Measurements from ENCODE around the gene SKAP1. TPM values are rescaled to one million over a fixed set of nuclear protein-coding genes. Genes with fewer than 3 reads are reported as not detected.
"Not testable (repeated sequence)": the region's sequence is repeated elsewhere in the genome, so short reads cannot be mapped to it uniquely, and the experiment has no call there.

SKAP1 gene
- total RNA-seq, 2 experiments from 2014 or later = 1.2 TPM; not detected in 1

- intact Hi-C loops (cut with micrococcal nuclease; ENCODE audit: unreplicated experiment) = no loop called here
- Histone ChIP-seq H2AFZ (ENCODE audit: low read length) (no peak overlapping the region), H3K4me1 (ENCODE audit: insufficient read depth, low read length, poor library complexity, severe bottlenecking) (no peaks in the 10 kb centered on the region), H3K79me2 (ENCODE audit: insufficient read depth, low read depth, low read length) (no peaks in the 10 kb centered on the region), H3K27ac (ENCODE audit: low read depth, low read length, poor library complexity, severe bottlenecking) (no peak overlapping the region), H3K9me2 (ENCODE audit: insufficient read depth, low read length) (no peaks in the 10 kb centered on the region), H3K4me2 (ENCODE audit: low read length) (no peak overlapping the region), H4K20me1 (ENCODE audit: insufficient read depth, low read length) (no peaks in the 10 kb centered on the region), H3K36me3 (ENCODE audit: insufficient read depth, low read length) (no peaks in the 10 kb centered on the region), H3K4me3 (ENCODE audit: low read depth, low read length, poor library complexity, severe bottlenecking) (no peak overlapping the region), H3K9me3 (ENCODE audit: low read length) (no peaks in the 10 kb centered on the region)
- TF ChIP-seq EZH2phosphoT487 (IDR thresholded peaks at IDR 0.05; ENCODE audit: borderline replicate concordance, low read depth, low read length) (no peak), CTCF (conservative IDR thresholded peaks at IDR 0.05; ENCODE audit: low read length) (no peak)
- BruUV-seq (replicated peaks) = no TSS peak
- no peak for DNase-seq (ENCODE audit: low spot score)
- CTCF ChIA-PET (ENCODE audit: unreplicated experiment) = no interaction called here
- POLR2A ChIA-PET = no interaction called here
Observed at GRCh38 chr17:48209973-48210372, 220.0 kb downstream of the SKAP1 start.

GRCh38 chr17:48207776-48208544, 222.1 kb downstream of the SKAP1 start:
- intact Hi-C loops (cut with micrococcal nuclease; ENCODE audit: unreplicated experiment) = no loop called here
- no peak overlapping the region for H3K4me2 ChIP-seq (ENCODE audit: low read length)
- H3K9me3 ChIP-seq (ENCODE audit: low read length) = no peaks in the 10 kb centered on the region
- H3K4me3 ChIP-seq (ENCODE audit: low read depth, low read length, poor library complexity, severe bottlenecking) = no peak overlapping the region
- H4K20me1 ChIP-seq (ENCODE audit: insufficient read depth, low read length) = no peaks in the 10 kb centered on the region
- ChIA-PET POLR2A (interaction anchor here (0.6 kb wide), 1 partner anchor 88 kb away, joined by 5 read pairs; no protein-coding TSS in a partner anchor), CTCF (ENCODE audit: unreplicated experiment) (no interaction called here)
- no peaks in the 10 kb centered on the region for H3K36me3 ChIP-seq (ENCODE audit: insufficient read depth, low read length)
- BruUV-seq (replicated peaks) = no TSS peak
- TF ChIP-seq CTCF (conservative IDR thresholded peaks at IDR 0.05; ENCODE audit: low read length) (no peak), EZH2phosphoT487 (IDR thresholded peaks at IDR 0.05; ENCODE audit: borderline replicate concordance, low read depth, low read length) (no peak)
- no peaks in the 10 kb centered on the region for H3K79me2 ChIP-seq (ENCODE audit: insufficient read depth, low read depth, low read length)
- no peaks in the 10 kb centered on the region for H3K9me2 ChIP-seq (ENCODE audit: insufficient read depth, low read length)
- no peak overlapping the region for H3K27ac ChIP-seq (ENCODE audit: low read depth, low read length, poor library complexity, severe bottlenecking)
- H3K4me1 ChIP-seq (ENCODE audit: insufficient read depth, low read length, poor library complexity, severe bottlenecking) = no peaks in the 10 kb centered on the region
- DNase-seq (ENCODE audit: low spot score) = no peak
- no peak overlapping the region for H2AFZ ChIP-seq (ENCODE audit: low read length)

- H3K27ac ChIP-seq (ENCODE audit: low read depth, low read length, poor library complexity, severe bottlenecking); DNase-seq (ENCODE audit: low spot score); H3K4me1 ChIP-seq (ENCODE audit: insufficient read depth, low read length, poor library complexity, severe bottlenecking); H2AFZ ChIP-seq (ENCODE audit: low read length); H4K20me1 ChIP-seq (ENCODE audit: insufficient read depth, low read length); BruUV-seq (replicated peaks); POLR2A ChIA-PET; H3K9me3 ChIP-seq (ENCODE audit: low read length); H3K4me3 ChIP-seq (ENCODE audit: low read depth, low read length, poor library complexity, severe bottlenecking); CTCF ChIA-PET (ENCODE audit: unreplicated experiment); intact Hi-C loops (cut with micrococcal nuclease; ENCODE audit: unreplicated experiment); H3K9me2 ChIP-seq (ENCODE audit: insufficient read depth, low read length); H3K79me2 ChIP-seq (ENCODE audit: insufficient read depth, low read depth, low read length); H3K4me2 ChIP-seq (ENCODE audit: low read length); H3K36me3 ChIP-seq (ENCODE audit: insufficient read depth, low read length): not testable (repeated sequence)
Observed at GRCh38 chr17:48207036-48207435, 223.0 kb downstream of the SKAP1 start.

Measured in OCI-LY7 (cell line).